NCI-H1092 treated with DMSO at 0.1 percent for 48 hours (cell line): ENCODE data around the gene CAPG.
"Not testable (repeated sequence)": the region's sequence is repeated elsewhere in the genome, so short reads cannot be mapped to it uniquely, and the experiment has no call there.

Source experiments
- DNase-seq: peaks from one replicate; lab custom pipeline; 2025; lab: John Stamatoyannopoulos, UW

The CAPG gene

DNA sequence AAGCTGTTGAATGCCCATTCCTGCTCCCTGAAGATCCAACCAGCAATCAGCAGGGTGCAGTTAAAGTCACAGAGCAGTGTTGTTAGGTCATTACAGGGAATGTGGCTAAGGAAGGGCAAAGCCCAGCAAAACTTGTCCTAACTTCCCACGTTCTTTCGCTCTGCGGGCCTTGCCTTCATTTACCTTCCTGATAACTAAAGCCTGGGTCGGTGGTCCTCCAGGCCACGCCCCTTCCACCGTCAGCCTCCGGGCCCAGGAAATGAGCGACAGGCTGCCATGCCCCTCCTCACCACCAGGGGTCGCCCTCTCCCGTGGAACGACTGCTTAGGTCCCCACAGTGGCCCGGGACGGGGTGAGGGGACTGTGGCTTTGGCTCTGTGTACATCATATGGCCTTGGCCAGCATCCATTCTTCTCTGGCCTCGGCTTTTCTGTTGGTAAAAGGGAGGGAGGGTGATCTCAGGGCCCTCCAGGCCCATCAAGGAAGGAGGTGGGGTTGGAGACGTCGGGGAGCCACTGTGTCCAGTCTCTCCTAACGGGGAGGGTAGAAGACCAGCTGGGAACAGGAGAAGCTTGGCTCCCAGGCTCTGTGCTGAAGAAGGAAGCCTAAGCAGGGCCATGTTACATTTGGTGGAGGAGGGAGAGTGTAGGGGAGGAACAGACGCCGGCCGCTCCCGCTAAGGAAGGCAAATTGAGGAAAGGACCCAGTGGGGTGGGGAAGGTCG lies 10.5 kb upstream of the CAPG start:
- DNase-seq, result peak; percentile 66

DNA sequence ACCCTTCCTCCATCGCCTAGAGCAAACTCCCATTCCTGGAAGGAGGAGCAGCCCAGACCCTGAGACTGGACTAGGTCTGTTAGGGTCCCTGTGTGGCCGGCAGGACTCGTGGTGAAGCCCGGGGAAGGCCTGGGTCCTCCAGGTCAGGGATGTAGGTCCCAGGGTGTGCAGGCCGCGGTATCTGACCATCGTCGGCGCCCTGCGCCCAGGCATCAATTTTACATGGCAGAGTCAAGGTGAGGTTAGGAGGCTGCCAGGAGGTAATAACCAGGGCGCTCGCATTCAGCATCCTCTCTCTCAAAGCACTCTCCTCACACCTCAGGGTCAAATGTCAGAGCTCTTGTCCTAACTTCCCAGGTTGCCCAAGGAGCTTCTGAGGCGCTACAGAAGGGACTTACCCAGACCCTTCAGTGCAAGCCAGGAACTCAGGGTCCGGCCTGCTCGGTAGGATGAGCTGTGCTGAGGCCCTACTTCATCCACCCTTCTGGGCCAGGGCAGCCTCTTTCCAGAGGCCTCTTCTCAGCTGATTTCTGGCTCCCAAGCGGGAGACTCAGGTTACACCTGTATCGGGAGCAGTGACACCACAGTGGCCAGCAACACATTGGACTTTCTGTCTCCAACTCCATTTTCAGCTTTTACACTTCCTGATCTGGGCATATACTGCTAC lies 9.0 kb upstream of the CAPG start:
- no peak for DNase-seq

DNA sequence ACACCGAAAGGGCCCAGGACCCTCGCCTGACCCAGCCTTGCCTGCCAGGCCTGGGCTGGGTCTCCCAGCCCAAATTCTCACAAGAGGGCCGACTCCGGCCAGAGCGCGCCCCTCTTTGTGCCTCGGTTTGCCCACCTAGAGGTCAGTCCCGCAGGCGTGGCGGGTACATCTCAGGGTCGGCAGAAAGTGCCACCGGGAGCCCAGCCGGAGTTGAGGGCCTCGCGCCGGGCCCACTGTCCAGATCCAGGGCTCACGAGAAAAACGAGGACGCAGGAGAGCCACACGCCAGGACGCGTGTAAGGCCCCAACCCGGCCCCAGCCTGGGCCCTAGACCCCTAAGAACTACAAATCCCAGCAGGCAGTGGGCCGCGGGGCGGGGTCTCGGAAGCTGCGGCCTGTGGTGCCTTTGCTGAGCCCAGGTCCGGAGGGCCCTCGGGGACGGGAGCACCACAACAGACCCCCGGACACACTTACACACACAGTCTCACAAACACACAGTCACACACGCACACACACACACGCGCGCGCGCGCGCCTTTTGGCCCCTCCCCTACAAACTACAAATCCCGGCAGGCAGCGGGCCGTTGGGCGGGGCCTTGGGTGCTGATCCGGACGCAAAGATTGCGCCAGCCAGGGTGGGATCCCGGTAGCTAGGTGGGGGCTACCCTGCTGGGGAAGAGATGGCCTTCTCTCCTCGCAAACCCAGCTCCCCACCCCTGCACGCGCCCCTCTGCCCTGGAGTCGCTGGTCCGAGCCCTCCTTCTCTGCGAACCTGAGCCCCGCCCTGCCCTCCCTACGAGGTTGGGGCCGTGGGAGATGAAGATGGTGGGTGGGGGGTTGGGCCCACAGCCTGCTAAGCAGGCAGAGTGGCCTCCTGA lies 8.2 kb upstream of the CAPG start, which contains the start of gene SH2D6:
Gene SH2D6, plus strand, starts transcription at position 583 of the 877 bp plus-strand sequence. CDS start 10,752 bp downstream, outside the sequence.
- peak; percentile 63 for DNase-seq

DNA sequence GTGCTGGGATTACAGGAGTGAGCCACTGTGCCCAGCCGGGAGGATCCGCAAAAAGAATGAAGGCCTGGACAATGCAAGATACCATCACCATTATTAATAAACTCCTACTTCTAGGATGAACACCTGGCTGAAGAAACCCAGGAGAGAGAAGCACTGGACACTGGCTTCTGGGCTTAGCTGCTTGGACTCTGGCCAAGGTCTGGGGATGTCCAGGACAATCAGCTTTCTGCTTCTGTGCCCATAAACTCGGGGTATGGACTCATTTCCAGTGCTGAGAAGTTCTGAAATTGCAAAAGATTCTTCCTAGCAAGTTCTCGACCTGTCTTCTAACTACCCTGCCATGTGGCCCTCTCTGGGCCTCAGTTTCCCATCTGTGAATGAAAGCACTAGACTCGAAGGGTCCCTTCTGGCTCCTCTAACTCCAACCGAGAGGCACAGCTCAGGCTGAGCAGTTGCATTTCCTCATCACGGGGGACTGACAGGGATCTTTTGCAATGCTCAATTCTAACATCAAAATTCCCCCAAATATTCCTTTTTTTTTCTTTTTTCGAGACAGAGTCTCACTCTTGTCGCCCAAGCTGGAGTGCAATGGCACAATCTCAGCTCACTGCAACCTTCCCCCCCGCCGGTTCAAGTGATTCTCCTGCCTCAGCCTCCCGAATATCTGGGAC lies 5.9 kb upstream of the CAPG start:
- DNase-seq, result no peak

DNA sequence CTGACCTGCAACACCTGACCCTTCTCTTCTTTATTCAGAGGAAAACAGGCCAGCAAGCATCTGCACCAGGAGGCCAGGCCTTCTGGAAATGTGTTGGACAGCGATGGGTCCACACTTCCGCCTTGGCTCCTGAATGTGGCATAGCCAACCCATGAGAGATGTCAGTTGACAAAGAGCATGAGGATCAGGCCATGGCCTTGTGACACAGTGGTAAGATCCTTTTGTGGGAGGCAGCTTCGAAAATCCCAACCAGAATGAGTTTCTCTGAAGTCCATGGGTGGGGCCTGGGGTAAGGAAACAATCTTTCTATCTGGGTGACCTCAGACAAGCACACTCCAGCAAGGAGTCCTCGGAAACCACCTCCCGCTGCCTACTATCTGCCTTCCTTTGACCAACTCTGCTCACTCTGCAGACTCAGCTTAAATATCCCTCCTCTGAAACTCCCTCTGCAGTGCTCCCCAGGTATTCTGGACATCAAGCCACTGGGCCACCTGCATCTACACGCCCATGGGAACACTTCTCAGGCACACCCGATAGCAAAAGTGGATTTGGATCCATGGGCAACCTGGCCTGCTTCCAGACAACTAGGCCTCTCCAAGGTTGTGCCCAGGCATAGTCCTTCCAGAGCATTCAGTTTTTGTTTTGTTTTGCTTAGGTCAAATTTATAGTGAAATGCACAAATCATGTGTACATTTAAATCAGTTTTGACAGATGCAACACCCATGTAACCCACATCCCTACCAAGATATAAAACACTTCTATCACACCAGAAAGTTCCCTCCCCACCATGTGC lies 4.8 kb upstream of the CAPG start:
- DNase-seq, result no peak

DNA sequence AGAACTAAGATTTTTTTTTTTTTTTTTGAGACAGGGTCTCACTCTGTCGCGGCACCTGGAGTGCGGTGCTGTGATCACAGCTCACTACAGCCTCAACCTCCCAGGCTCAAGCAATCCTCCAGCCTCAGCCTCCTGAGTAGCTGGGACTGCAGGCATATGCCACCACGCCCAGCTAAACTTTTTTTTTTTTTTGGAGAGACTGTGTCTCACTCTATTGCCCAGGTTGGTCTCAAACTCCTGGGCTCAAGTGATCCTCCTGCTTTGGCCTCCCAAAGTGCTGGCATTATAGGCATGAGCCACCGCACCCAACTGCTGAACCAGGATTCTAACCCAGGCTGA lies 4.2 kb upstream of the CAPG start:
- not testable (repeated sequence) for DNase-seq

DNA sequence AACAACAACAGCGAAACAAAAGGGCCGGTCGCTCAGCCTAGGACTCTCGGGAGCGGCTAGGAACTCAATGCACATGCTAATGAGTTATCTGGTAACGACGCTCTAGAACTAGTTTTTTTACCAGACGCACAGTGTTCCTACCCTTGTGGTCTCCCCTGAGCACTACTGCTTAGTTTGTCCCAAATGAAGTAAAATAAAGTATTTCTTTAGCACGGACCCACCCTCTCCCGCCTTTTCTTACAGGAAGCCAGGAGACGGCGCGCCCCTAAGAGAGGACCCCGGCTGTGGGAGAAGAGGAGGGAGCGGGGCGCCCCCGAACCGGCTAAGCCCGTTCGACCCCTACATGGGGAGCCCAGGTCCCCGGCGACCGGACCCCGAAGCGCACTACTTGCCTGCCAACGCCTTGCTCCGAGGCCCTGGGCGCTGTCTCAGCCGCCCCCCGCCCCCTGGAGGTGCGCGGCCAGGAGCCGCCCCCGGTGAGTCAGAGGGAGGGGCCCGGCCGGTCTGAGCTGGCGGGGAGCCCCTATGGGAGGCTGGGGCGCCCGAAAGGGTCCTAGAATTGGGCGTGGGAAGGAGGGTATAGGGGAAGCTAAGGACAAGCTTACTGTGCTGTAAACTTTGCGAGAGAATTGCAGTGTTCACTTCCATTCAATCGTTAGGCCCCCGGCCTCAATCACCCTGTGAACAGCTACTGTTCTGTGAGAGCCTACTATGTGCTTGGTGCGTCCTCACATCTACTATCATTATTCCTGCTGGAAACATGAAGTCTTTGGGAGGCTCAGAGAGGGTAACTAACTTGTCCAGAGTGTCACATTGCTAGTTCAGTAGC lies 3.6 kb upstream of the CAPG start:
- no peak for DNase-seq

DNA sequence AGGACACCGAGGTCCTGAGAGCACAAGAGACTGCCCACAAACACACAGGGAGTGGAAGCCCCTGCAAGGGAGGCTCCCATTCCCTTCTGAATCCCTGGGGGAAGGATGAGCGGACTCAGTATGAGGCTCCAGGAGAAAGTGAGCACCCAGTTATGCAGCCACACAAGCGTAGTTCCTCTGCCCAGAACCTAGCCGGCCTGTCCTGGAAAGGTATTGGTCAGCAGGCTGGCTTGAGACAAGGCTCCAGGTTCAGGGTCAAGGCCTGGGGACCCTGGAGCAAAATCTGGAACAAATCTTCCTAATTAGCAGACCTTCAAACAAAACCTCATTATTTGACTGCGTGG lies 1.2 kb upstream of the CAPG start:
- no peak for DNase-seq

DNA sequence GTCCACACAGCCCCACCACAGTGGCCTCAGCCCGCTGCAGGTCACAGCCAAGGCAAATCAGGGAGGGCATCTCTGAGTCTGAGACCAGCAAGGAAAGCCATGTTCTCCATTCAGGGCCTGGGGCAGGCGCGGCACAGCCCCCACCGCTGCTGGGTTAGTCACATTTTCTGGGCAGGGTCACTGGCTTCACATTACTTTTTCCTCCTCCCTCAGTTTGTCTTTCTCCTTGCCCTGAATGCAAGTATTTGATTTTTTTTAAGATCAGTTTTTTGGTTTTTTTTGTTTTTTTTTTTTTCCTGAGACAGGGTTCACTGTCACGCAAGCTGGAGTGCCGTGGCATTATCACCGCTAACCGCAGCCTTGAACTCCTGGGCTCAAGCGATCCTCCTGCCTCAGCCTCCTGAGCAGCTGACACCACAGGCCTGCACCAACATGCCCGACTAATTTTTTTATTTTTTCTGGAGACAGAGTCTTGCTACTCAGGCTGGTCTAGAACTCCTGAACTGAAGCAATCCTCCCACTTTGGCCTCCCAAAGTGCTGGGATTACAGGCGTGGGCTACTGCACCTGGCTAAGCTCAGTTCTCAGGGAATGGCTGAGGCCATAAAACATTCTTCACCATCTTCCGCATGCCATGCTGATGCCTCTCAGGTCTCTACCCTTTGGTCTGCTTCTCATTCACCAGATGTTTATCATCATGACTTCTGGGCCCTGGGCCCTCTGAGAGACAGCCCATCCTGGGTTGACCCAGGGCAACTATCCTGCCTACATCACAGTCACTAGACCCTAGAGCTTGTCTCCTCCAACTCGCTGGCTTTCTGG lies 628 bp upstream of the CAPG start:
- no peak for DNase-seq

DNA sequence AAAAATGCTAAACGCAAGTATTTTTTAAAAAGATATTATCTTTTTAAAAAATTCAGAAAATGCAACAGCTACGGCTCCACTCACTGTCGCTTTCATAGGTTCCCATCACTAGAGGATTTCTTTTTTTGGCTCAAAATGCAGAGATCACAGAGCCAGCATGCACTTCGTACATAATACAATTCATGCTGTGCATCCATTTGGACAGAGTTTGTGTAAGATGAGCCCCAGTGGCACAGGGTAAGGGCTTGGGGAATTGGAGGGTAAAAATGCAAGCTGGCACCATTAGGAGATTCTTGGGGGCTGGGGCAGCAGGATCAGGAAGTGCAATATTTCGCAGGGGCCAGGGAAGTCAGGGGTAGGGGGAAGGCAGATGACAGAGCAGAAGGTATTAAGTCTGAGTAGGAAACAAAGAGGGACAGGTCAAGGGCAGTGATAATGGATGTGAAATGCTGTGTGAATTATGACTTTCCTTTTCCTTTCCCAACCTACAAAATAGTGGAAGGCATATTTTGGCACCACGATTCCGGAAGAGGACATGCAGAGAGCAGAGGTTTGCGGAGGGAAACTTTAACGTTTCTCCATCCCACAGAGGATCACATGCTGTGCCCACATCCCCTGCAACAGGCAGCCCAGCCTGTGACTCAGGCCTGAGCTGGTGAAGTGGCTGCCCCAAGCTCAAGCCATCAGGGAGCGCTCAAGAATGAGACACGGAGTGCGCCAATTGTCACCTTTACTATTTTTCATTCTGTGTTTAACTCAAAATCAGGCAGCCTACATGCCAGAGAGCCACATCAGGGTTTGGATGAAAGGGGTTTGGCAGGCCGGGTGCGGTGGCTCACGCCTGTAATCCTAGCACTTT lies 4.7 kb downstream of the CAPG start:
- no peak for DNase-seq

DNA sequence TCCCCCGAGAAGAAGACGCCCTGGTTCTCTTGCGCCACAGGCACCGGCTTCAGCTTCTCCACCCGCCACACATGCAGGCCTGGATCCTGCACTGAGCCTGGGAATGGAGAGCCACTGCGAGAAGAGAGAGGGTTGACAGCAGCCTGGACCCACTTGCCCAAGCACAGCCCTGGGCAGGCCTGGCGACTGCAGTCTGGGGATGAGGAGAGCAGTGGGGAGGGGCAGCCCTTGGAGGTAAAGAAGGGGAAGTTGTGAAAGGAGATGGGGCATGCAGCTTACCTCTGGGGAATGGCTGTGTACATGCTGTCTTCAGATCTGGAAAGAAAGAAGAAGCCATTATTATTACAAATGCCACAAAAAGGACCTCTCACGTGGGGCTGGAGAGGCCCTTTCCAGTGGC lies 8.3 kb downstream of the CAPG start:
- no peak for DNase-seq

DNA sequence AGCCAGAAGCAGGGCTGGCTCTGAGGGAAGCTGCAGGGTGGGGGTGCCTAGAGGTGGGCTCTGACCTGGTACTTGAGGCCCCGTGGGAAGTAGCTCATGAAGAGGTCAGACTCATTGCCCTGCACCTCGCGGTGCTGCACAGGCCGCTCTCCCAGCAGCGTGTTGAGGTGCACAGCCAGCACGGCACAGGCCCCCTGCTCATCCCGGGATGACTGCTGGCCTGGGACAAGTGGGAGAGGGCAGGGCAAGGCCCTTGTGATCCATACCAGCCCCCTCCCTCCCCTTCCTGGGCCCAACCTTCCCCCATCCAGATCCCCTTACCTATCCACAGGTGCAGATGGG lies 8.7 kb downstream of the CAPG start:
- DNase-seq, result no peak

DNA sequence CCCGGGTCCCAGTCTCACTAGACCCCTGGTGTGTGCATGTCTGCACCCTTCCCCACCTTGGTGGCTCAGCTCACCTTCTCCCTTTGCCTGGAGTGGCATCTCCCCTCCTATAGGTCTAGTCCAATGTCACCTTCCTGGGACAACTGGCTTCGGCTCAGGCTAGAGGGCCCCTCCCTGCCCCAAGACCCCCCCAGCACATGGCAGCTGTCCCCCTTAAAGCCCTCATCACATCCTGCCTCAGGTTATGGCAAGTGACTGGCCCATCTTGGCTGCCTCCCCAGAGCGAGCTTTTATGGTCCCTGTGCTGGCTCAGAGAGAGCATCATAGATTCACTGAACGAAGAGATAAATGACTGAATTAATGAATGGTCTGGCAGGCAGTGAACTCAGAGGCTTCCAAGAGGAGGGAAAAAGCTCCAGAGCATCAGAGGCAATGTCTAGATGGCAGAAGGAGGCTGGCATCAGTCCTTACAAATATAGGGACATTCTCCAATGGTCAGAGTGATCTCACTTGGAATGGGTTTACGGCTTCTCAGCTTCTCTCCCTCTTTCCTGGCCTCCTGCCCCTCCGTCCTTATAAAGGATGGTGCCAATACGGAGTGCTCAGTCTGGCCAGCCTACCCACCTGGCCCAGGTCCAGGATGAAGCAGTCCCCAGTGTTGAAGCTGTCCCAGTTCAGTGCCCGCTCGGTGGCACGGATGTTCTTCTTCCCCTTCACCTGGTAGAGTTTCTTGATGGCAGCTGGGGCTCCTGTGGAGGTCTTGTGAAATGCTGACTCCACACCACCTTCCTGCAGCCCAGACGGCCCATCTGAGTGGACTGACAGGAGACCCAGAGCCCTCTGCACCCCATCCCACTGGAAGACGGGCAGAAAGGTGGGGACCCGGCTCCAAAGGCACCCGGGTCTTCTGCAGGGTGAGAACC lies 9.4 kb downstream of the CAPG start:
- DNase-seq, result no peak

DNA sequence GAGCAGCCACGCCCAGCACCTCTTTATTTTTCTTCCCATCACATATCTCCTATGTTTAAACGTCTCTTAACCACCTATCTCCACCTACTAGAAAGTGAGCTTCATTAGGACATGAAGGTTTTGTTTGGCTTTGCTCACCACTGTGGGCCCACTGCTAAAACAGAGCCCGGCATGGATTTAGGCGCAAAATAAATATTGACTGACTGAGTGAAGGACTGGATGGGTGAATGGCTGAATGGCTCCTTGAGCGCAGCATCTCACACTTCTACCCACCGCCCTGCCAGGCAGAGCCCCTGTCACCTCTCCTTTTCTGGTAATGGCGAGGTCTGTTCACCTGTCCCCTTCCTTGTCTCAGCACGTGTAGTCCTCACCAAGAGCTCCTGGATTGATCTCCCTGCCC lies 10.1 kb downstream of the CAPG start:
- DNase-seq, result peak; percentile 3

DNA sequence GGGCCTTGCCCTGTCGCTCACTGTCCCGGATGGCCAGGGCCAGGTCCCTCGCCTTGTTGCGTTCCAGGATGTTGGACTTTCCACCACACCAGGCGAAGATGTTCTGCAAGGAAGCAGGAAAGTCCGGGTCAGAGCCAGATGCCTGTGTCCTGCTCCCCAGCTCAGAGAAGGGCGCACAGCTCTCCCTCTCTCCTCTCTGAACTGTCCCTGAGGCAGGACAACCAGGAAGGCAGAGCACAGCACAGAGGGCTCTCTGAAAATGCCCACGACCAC lies 11.0 kb downstream of the CAPG start:
- no peak for DNase-seq

DNA sequence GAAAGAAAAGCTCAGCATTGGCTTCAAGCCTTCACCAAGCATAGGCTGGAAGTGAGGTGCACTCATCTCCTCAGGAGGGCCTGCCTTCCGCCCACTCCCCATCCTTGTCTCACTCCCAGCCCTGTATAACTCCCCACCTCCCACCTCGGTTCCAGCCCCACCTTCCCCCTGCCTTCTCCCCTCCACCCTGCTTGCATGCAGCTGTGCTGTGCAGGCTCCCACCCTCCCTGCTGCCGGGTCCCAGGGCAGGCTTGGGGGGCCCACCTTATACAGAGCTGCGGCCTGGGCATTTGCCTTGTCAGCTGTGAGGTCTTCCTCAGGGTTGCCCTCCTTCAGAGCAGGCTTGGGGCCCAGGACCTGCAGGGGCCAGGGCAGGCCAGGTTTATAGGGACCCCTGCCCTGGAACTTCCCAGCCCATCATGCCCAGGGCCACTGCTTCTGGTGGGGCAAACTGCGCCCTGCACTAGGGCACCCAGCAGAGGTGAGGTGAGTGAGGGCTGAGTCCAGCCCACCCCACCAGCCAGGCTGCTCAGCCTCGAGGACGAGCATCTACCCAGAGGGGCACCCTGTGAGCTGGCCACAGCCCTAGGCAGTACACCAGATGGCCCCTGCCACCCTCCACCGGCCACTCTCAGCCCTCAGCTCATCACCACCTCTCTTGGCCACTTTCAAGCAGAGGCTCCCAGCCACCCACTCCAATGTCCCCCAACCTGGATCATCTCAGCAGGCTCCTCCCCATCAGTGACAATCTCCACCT lies 11.6 kb downstream of the CAPG start:
- no peak for DNase-seq

DNA sequence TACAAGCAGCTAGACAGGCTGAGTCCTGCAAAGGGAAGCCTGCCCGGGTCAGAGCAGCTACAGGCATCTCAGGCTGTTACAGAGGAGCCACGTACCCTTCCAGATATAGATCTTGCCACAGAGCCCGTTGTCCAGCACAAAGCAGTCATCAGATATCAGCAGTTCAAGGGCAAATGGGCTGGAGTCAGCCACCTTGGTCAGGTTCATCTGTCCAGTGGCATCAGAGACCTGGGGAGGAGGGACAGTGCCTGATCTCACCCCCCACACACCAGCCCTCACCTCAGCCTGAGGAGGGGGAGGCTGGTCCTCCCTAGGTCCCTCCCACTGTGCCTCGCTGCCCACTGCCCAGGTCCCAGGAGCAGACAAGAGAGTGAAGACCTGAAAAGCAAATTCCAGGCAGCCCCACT lies 12.2 kb downstream of the CAPG start:
- no peak for DNase-seq
